ENCODE measurements around the gene USP21.

Gene USP21

DNA sequence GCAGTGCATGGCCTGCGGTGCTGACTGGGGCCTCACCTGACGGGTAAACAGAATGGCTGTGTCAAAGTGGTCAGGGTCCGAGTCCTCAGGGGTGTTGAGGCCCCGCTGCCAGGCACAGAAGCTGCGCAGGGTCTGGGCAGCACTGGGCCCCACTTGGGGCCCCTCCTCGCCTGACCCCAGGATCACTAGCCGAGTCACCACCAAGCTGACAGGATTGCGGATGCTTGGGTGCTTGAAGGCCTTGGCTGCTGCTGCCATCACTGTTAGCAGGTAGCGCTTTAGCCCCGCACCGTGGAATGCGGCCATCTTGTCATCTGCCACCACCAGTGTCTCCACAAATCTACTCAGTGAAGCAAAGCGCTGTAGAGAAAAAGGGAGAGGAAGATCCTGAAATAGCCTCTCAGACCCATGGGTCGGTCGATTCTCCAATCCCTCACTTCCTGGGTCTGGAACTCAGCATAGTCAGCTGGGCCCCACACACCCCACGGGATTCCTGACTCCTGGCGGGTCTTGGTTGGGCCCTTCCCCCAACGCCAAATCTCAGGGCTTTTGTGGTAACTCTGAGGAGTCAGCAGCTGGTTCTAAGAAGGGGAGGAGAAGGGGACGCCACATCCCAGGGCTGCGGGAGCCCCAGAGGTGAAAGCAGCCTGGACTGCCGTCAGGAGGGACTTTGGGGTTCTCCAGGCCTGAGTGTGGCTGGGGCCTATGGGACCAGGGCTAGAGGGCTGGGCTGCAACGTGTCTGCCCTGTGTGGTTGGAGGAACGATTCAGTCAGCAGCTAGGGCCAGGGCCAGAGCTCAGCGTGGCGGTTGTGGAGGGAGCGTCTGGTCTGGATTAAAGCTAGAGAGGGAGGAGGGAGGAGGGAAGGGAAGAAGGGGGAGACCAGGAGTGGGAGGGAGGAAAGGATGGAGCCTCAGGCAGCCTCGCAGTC is 37.5 kb downstream of the USP21 start:
- DNase-seq, result no peak

DNA sequence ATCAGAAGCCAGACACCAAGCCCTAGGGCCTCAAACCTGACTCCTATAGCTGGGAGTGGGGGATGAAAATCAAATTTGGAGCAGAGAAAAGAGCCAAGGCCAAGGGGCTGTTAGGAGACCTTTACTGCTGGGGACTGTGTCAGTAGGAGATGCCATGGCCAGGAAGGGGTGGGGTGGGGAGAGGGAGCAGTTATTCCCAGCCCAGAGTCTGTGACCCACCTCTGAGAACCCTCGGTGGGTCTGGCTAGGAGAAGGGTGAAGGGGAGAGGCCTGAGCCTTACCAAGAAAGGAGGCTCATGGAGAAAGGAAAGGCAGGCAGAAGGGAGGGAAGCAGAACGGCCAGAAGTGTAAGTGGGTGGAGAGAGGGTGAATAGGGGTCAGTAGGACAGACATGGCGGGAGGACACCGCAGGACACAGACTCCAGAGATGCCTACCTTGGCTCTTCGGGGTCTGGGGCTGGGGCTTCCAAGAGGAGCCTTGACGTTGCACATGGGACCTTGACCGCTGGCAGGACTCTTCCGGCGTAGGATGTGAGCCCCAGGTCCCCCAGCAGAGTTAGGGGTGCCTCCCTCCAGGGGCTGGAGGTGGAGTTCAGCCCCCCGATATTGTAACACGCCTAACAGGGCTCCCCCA is 38.4 kb downstream of the USP21 start:
- no peak for DNase-seq

- no peak for DNase-seq
Measured at GRCh38 chr1:161198194-161198896, 39.0 kb downstream of the USP21 start.

DNA sequence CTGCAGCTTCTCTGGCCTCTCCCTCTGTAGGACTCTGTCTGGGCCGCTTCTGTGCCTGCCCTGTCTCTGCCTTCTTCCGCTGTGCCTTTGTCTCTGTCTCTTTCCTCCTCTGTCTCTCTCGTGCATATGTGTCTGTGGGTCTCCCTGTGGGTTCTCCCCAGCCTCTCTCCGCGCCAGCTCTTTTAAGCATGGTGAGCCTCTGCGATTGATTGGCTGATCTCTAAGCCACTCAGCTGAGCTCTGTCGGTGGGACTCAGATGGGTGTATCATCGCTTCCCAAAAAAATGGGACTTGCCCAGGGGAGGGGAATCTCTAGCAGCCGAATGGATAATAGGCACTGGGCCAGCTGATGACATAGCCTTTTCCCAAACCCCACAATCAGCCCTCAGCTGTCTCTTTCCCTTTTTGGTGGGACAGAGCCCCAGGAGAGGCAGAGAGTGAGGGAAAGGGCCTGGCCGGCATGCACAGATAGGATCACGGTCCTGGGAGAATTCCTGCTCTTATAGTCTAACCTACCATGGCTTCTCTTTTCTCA is 39.7 kb downstream of the USP21 start, which contains the start of gene ADAMTS4:
TSS of gene ADAMTS4 (minus strand) at position 158 of the 535 bp plus-strand sequence. CDS start 427 bp downstream, outside the sequence.
- no peak for DNase-seq

- DNase-seq, result no peak
Measured at GRCh38 chr1:161199506-161200139, 40.3 kb downstream of the USP21 start.

- DNase-seq, result no peak
Measured at GRCh38 chr1:161200421-161200991, 41.2 kb downstream of the USP21 start.

GRCh38 chr1:161200992-161201835 is 41.9 kb downstream of the USP21 start:
- DNase-seq, result peak; percentile 82

- DNase-seq, result peak; percentile 99
Measured at GRCh38 chr1:161201836-161202712, 42.8 kb downstream of the USP21 start, which contains the start of gene NDUFS2. TSS of gene NDUFS2 (plus strand) at chr1:161202367. CDS start at chr1:161202386, 19 bp downstream.

GRCh38 chr1:161206411-161207140 is 47.3 kb downstream of the USP21 start:
- DNase-seq, result no peak

DNA sequence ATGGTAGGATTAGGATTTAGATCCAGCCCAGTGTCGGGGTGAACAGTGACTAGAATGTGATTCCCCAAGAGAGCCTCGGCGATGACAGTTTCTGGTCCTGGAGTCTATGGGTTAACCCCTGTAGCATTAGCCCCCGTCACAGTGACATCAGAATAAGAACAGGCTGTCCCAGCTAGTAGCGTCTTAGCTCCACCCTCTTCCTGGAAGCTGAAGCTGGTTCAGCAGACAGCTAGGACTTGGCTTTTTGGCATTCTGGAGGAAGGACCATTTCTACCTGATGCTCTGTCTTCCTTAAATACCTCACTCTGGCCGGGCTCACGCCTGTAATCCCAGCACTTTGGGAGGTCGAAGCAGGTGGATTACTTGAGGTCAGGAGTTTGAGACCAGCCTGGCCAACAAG is 47.9 kb downstream of the USP21 start:
- no peak for DNase-seq

- peak; percentile 51 for DNase-seq
Measured at GRCh38 chr1:161209790-161210409, 50.6 kb downstream of the USP21 start.

DNA sequence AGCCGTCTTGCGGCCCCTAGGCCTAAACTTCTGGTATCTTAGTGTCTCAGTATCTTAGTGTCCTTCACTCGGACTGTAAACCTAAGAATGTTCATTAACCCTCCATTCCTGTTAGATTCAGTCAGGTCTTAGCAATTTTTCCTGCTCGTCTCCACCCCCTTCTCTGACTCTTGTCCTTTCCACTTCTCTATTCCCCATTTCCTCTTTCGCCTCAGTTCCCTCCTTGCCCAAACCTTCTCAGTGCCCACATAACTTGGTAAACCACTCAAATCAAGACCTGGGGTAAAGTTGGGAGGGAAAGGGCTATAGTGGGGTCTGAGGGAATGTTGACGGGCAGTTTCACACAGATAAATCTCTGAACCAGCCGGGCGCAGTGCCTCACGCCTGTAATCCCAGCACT is 55.1 kb downstream of the USP21 start:
- no peak for DNase-seq

GRCh38 chr1:161215076-161215475 is 55.8 kb downstream of the USP21 start, which contains the start of gene FCER1G:
TSS of gene FCER1G (plus strand) at chr1:161215295. CDS start at chr1:161215322, 27 bp downstream.
- DNase-seq, result no peak

Data from NCI-H226 (cell line).